Measurements from ENCODE around the gene MTRR.
A peak's percentile ranks its signal among the peaks of the same experiment; 100 is the strongest.
"Not testable (repeated sequence)": the region's sequence is repeated elsewhere in the genome, so short reads cannot be mapped to it uniquely, and the experiment has no call there.

Gene MTRR

DNA sequence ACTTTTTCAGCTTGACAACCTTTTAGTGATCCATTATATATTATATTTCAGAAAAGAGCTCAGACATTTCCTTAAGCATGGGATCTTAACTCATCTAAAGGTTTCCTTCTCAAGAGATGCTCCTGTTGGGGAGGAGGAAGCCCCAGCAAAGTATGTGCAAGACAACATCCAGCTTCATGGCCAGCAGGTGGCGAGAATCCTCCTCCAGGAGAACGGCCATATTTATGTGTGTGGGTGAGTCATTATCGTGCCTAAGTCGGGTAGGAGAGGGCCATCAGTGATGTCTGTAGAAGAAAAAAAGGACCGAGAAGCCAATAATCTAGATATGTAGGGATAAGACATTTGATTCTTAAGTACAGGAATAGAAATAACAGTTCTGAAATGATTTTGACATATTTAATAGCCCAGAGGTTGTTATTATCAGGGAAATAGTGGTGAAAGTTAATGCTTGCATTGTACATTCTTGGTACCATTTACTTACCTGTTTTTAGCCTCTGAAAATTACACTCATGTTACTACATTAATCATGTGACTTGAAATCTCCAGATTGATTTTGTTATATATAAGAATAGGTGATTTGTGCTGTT is 28.2 kb downstream of the MTRR start:
- DNase-seq (ENCODE audit: low spot score) = peak; percentile 34

DNA sequence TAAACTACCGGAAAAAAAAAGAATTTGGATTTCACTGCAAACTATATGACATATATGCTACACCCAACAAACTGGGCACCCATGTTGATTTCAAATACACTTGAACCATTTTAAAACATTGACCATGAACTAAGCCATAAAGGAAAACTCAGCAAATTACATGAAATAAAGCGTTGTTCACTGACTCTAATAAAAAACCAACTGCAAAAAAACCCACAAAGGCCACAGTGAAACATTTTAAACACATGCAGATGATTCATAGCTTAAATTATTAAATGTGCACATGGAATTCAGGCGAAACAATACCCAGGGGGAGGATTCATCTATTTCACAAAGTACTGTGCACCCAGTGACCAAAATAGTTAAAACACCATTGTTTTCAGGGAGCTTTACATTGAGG is 33.3 kb downstream of the MTRR start:
- no peak for DNase-seq (ENCODE audit: low spot score)

DNA sequence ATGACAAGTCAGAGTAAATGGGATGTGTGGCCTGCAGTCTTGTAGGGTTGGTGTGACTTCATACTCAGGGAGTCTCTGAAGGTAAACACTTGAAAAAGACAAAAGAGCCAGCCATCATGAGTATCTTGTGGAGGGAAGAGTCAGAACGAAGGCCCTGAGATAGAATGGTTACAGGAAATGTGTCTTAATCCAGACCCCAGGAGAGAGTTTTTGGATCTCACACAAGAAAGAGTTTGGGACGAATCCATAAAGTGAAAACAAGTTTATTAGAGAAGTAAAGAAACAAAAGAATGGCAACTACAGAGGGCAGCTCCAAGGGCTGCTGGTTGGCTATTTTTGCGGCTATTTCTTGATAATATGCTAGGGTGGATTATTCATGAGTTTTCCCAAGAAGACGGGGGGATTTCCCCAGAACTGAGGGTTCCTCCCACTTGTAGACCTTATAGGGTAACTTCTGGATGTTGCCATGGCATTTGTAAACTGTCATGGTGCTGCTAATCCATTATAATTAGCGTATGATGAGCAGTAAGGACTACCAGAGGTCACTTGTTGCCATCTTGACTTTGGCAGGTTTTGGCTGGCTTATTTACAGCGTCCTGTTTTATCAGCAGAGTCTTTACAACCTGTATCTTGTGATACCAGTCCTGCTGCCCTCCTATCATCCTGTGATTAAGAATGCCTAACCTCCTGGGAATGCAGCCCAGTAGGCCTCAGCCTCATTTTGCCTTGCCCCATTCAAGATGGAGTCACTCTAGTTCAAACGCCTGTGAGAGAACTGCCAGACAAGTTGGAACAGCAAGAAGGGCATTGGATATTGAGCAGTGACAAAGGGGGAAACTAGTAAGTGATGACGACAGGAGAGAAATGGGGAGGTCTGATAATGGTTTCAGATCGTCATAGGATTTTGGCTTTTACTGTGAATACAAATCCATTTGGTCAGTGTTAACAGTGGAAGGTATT is 34.0 kb downstream of the MTRR start:
- no peak for DNase-seq (ENCODE audit: low spot score)

DNA sequence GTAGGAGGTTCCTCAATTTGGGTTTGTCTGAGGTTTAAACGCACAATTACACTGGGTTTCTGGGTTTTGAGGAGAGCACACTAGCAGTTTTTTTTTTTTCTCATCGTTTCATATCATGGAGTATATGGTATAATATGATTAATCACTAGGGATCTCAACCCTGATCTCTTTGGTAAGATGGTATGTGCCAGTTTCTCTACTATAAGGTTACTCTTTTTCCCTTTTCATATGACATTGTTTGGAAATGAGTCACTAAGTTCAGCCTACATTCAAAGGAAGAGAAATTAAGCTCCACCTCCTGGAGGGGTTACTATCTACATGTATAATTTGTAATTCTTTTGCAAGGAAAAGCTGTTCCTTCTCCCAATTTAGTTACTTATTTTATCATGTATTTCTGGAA is 35.2 kb downstream of the MTRR start:
- DNase-seq (ENCODE audit: low spot score) = no peak

DNA sequence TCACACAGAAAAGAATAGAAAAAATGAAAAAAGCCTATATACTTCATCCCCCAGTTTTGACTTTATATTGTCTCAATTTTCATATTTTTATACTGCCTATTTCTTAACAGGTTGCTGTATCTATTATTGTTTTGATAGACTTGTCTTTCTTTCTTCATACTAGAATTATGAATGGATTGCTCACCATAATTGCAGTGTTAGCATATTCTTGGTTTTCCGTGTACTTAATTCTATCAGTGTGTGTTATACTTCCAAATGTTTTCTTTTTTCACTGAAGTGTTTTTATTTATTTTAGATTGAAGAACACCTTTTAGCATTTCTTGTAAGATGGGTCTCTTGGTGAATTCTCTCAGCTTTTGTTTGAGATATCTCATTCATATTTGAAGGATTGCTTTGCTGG is 38.7 kb downstream of the MTRR start:
- DNase-seq (ENCODE audit: low spot score) = no peak

DNA sequence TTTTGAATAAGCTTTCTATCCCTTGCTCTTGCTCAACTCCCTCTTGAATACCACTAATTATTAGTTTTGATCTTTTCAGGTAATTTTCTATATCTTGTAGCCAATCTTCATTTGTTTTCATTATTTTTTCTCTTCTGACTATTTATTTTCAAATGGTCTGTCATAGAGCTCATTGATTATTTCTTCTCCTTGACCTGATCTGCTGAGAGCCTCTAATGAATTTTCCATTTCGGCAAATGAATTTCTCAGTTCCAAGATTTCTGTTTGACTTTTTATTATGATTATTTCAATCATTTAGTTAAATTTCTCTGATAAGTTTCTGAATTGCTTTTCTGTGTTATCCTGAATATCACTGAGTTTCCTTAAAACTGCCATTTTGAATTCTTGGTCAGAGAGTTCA is 39.4 kb downstream of the MTRR start:
- no peak for DNase-seq (ENCODE audit: low spot score)

DNA sequence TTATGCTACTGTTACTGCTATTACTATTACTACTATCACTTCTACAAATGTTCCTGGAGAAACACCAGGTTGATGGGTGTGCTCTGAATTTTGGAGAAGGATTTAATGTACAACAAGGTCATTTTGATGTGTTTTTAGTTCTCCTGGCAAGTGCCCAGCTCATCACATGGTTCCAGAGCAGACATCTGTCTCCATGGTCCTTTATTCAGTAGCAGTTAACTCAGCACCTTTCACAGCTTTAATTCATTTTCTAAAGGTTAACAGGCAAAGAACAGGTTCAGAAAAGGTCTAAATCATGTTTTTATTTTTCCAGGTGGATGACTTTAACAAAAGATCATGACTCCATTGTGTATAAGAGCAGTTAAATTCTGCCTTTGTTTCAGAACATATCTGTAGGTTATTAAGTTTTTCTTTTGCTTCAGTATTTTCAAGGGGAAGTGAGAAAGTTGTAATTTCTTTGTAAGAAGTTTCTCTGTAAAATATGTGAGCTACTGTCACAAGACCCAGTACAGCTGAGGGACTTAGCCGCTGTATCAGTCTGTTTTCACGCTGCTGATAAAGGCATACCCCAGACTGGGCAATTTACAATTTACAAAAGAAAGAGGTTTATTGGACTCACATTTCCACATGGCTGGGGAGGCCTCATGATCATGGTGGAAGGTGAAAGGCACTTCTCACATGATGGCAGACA is 41.9 kb downstream of the MTRR start:
- DNase-seq (ENCODE audit: low spot score) = peak; percentile 16

DNA sequence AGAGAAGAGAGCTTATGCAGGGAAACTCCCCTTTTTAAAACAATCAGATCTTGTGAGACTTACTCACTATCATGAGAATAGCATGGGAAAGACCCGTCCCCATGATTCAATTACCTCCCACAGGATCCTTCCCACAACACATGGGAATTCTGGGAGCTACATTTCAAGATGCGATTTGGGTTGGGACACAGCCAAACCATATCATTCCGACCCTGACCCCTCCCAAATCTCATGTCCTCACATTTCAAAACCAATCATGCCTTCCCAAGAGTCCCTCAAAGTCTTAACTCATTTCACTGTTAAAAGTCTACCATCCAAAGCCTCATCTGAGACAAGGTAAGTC is 42.5 kb downstream of the MTRR start:
- DNase-seq (ENCODE audit: low spot score) = not testable (repeated sequence)

DNA sequence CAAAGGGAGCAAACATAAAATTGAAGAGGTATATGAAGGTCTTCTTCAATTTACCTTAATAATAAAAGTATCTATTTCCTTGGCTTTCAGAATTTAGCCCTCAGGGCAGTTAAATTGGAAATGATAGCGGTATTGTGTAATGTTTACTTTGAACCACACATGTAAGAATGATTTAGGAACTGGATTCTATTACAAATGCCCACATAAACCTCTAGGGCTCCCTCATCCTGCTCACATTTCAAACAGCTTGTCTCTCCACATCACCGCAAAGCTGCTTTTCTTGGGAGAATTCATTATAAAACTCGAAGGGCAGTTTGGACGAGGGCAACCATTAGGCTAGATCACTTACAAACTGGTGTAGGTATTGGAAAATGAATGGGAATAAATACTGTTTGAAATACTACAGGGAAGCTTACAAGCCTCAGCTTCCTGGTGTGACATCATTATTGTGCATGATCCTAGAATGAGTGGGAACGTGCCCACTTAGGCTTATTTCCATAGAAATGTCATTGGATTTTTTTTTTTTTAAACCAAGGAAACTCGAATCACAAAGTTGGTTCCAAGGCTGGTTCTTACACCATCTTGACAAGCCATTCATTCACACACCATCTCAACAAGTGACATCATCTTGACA is 47.3 kb downstream of the MTRR start:
- DNase-seq (ENCODE audit: low spot score) = no peak

DNA sequence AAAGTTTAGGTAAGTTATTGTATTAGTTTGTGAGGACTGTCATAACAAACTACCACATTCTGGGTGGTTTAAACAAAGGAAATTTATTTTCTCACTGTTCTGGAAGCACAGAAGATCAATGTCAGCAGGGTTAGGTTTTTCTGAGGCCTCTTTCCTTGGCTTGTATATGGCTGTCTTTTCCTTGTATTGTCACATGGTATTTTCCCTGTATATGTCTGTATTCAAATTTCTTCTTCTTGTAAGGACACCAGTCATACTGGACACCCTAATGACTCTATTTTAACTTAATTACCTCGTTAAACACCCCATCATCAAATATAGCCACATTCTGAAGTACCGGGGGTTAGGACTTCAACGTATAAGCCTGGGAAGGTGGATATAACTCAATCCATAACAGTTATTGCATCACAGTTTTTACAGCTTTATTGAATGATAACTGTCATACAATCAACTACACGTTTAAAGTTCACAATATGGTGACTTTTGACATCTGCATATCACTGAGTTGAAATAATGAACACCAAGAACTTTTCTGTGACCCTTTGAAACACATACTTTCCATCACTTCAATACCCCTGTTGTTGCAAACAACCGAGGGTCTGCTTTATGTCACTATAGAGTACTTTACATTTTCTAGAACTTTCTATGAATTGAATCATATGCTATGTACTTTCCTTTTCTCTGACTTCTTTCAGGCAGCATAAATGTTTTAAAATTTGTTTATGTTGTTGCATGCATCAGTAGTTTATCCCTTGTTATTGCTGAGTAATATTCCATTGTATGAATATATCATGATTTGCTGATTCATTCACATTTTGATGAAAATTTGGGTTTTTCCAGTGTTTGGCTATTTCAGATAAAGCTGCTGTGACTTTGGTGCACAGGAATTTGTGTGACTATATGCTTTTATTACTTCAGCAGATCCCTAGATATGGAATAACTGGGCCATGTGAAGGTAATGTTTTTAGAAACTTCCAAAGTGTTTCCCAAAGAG is 48.5 kb downstream of the MTRR start:
- no peak for DNase-seq (ENCODE audit: low spot score)

DNA sequence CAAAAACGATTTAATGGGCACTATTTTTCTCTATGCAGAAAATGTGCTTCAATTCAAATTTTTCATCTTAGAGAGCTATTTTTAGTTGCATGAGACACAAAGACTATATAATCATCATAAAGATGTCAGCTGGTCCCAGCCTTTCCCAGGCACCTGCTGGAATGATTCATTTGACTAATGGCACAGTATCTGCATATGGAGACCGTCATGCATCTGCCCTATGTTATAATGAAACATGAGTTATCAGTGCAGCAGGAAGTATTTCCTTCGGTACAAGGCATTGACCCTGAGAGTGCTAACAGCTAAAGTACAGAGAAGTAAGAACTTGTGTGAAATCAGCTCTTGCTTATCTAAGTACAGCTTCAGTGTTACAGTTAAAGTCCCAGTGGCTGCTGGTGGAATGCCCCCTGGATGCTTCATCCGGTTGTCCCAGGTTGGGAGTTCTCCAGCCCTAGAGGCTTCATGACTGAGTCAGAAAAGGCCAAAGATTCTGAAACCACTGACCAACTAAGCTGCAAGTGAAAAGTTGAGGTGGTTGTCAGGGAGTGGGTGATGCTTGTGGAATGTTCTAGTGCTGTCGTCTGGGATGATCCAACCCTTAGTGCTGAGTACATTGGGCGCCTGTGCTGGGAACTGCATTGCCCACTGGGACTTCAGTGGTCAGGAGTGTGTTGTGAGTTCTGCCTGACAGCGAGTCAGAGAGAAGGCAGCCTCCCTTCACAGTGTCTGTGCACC is 57.2 kb downstream of the MTRR start:
- no peak for DNase-seq (ENCODE audit: low spot score)

DNA sequence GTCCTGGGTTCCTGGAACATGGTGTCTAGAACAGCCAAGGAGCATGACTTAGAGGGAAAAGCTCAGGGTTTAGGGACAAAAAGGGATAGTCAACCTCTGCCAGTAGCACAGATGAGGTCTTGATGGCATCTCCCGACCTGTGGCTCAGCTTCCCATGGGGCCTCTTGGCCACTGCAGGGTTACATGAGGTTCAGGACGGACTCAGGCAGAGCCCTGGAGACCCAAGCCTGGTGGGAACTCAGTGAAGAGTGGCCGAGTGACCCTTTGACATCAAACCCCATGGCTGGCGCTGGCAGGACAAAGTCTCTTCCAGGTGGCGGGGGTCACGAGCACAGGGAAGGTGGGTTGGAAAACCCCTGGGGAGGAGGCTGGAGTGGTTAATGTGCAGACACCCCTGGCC is 57.8 kb downstream of the MTRR start:
- no peak for DNase-seq (ENCODE audit: low spot score)

DNA sequence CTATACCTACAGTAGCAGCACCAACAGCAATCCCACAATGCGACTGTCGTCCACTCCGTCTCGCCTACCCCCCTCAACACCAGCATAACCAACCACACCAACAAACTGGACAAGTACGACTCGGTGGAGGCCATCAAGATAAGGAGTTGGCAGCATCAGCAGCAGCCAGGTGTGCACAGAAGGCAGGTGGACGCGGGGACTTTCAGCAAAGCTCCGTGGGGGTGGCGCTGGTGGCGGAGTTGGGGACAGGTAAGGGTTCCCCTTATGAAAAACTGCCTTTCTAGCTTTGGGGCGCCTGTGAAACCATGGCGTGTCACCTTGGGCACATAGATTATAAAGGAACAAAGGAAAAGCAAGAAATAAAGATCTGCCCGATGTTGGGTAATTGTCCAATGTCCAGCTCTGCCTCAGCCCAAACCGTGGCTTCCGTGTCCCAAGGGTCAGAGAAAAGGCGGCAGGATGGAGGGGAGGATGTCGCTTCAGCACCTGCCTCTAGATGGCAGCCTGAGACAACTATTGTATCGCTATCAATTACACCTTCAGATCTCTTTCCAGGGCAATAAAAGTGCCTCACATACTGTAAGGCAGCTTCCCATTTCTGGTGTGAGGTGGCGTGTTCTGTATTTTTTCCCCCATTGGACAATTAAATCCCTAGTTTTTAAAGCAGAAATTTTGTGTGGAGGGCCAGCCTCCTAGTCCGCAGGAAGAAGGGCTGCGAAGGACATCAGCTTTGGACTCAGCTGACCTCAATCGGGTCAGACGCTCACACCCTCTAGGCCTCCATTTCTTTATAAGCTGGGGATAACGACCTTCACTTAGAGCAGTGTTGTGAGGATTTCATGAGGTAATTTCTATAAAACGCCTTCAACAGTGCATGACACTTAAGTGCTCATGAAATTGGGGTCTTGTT is 58.8 kb downstream of the MTRR start:
- DNase-seq (ENCODE audit: low spot score) = peak; percentile 68

DNA sequence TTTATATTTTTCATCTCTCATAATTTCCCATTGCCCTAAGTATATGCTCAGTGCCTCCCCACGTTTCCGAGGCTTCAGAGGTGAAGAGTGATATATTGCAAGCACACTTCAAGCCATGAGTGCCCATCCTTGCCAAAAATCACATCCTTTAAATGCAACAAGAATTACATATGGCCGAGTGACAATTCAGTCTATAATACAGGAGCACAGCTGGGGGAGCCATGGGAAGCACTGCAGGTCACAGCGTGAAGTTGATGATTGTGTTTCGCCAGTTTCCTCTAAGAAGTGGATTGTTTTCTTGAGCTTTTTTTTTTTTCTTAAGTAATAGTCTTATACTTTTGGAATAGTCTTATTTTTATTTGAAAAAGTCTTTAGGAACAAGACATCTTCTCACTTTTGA is 61.1 kb downstream of the MTRR start:
- no peak for DNase-seq (ENCODE audit: low spot score)

DNA sequence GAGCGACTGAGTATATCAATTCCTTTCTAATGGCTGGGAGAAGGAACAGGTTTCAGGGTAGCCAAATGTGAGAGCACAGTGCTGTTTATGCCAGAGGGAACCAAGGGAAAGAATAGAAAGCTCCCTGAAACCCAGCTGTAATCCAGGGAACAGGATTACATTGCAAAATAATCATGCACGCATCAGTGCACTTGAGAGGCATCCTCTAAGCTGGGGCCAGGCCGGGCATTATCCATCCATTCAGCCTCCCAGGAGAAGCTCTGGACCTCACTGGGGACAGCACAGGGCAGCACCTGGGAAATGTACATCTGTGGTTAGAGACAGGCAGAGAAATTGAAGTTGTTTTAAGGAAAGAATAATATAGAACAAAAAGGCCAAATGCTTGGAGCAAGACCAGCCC is 72.7 kb downstream of the MTRR start:
- no peak for DNase-seq (ENCODE audit: low spot score)

DNA sequence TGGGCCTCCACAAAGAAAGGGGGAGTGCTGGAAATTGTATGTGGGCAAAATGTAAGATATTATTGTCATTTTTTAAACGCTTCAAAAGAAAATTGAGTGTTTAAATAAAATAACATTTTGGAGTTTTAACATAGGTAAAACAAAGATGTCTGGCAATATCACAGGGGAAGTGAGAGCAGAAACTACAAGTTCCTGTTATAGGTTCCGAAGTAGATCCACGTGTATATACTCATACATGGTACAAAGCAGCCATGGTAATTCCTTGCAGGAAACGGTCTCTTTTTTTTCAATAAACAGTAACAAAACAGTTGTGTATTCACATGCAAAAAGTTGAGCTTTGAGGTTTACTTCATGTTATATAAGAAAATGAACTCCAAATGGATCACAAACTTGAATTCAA is 78.4 kb downstream of the MTRR start:
- no peak for DNase-seq (ENCODE audit: low spot score)
